H1 (cell line): Measurements from ENCODE around the gene USHBP1. TPM values are rescaled to one million over a fixed set of nuclear protein-coding genes. Genes with fewer than 3 reads are reported as not detected.

Source experiments
- CTCF ChIA-PET: fragments of 300-600 bp; sonication (Branson Sonifier 250); formaldehyde crosslinking; loops from one replicate; lab custom pipeline; 2021; ENCODE audit not compliant: partially characterized antibody; lab: Charles Lee
- POLR2A ChIA-PET: fragments of 300-600 bp; sonication (Branson Sonifier 250); formaldehyde crosslinking; loops from one replicate; lab custom pipeline; 2021; ENCODE audit warnings: inconsistent platforms; ENCODE audit not compliant: partially characterized antibody; lab: Charles Lee
- DNase-seq, 2 experiments: peaks; one replicate each; pipeline versions ENCODE4 v3.0.0 to v3.0.0-alpha.2; 2010 to 2022; ENCODE audit warnings: low spot score in 2 of 2, low read depth in 1 of 2, mixed read lengths in 1 of 2
- FAIRE-seq: peaks from 2 replicates; lab custom pipeline; 2011; peaks lifted over from hg19 to GRCh38; lab: Jason Lieb, UNC
- H2AFZ ChIP-seq: 2 replicates; pipeline ENCODE4 v1.8.1; 2012; ENCODE audit warnings: low read length, inconsistent platforms
- H2AK5ac ChIP-seq: 2 replicates; pipeline ENCODE4 v1.6.1; 2013; ENCODE audit warnings: low read depth, low read length
- H2BK120ac ChIP-seq: replicated peaks from 2 replicates; pipeline ENCODE3; 2013; ENCODE audit warnings: low read depth, low read length, inconsistent platforms
- H2BK12ac ChIP-seq: 2 replicates; pipeline ENCODE4 v1.6.1; 2013; ENCODE audit warnings: low read depth, low read length
- H2BK15ac ChIP-seq: 2 replicates; pipeline ENCODE4 v1.6.1; 2013; ENCODE audit warnings: low read length
- H2BK20ac ChIP-seq: 2 replicates; pipeline ENCODE4 v1.6.1; 2013; ENCODE audit warnings: low read length
- H2BK5ac ChIP-seq: 2 replicates; pipeline ENCODE4 v1.6.1; 2013; ENCODE audit warnings: low read depth, low read length
- H3K14ac ChIP-seq: 2 replicates; pipeline ENCODE4 v1.6.1; 2013; ENCODE audit warnings: inconsistent platforms; ENCODE audit not compliant: insufficient read length
- H3K18ac ChIP-seq: 2 replicates; pipeline ENCODE4 v1.6.1; 2013; ENCODE audit warnings: low read length; ENCODE audit errors: extremely low read depth
- H3K23ac ChIP-seq: 2 replicates; pipeline ENCODE4 v1.6.1; 2013; ENCODE audit warnings: inconsistent platforms; ENCODE audit not compliant: insufficient read length
- H3K23me2 ChIP-seq: 2 replicates; pipeline ENCODE4 v1.6.1; 2013; ENCODE audit warnings: low read depth, low read length
- H3K27ac ChIP-seq: 2 replicates; pipeline ENCODE4 v1.6.1; 2011; ENCODE audit warnings: low read depth, low read length, inconsistent platforms
- H3K27me3 ChIP-seq, 4 experiments: replicated peaks in 1 of 4; 1 replicate in 1 of 4; 2 replicates in 3 of 4; pipeline versions ENCODE4 v1.6.1 to v1.8.1; 2011 to 2013; ENCODE audit warnings: low read length in 3 of 4, mild to moderate bottlenecking in 3 of 4, inconsistent platforms in 2 of 4, mixed read lengths in 2 of 4, moderate library complexity in 1 of 4; ENCODE audit not compliant: control insufficient read depth in 3 of 4, insufficient read depth in 3 of 4; ENCODE audit errors: extremely low read depth in 1 of 4
- H3K36me3 ChIP-seq, 4 experiments: 2 replicates each; pipeline versions ENCODE4 v1.6.1 to v1.8.1; 2011 to 2013; ENCODE audit warnings: mild to moderate bottlenecking in 4 of 4, low read length in 3 of 4, moderate library complexity in 2 of 4, control low read depth in 1 of 4, inconsistent platforms in 1 of 4; ENCODE audit not compliant: insufficient read depth in 4 of 4, control insufficient read depth in 2 of 4
- H3K4ac ChIP-seq: replicated peaks from 2 replicates; pipeline ENCODE3; 2013; ENCODE audit warnings: low read length, low read depth, mixed read lengths, inconsistent platforms; ENCODE audit not compliant: insufficient read length
- H3K4me1 ChIP-seq, 4 experiments: replicated peaks in 1 of 4; 1 replicate in 1 of 4; 2 replicates in 3 of 4; pipeline versions ENCODE4 v1.6.1 to v1.8.1; 2011 to 2013; ENCODE audit warnings: low read length in 3 of 4, inconsistent platforms in 2 of 4, mixed read lengths in 1 of 4; ENCODE audit not compliant: insufficient read depth in 4 of 4, control insufficient read depth in 3 of 4
- H3K4me2 ChIP-seq, 2 experiments: 2 replicates each; pipeline versions ENCODE4 v1.6.1 to v1.8.1; 2011 to 2013; ENCODE audit warnings: low read depth in 2 of 2, low read length in 2 of 2, control low read depth in 1 of 2, inconsistent platforms in 1 of 2, mild to moderate bottlenecking in 1 of 2; ENCODE audit not compliant: insufficient read depth in 1 of 2
- H3K4me3 ChIP-seq, 4 experiments: fragments of 200-600, 300-600 bp in 1 of 4; sonication (generic), shearing (Covaris generic), sonication (Bioruptor Twin) in 1 of 4; 2 replicates each; pipeline versions ENCODE4 v1.5.1 to v1.8.1; 2011 to 2016; ENCODE audit warnings: low read length in 4 of 4, low read depth in 3 of 4, control low read depth in 2 of 4, inconsistent platforms in 2 of 4, mild to moderate bottlenecking in 2 of 4, mixed read lengths in 1 of 4, moderate library complexity in 1 of 4; ENCODE audit not compliant: insufficient read depth in 2 of 4; ENCODE audit errors: extremely low read depth in 1 of 4
- H3K56ac ChIP-seq: replicated peaks from 2 replicates; pipeline ENCODE3; 2013; ENCODE audit warnings: low read depth, mild to moderate bottlenecking, mixed read lengths, low read length, inconsistent platforms; ENCODE audit not compliant: insufficient read length
- H3K79me1 ChIP-seq: 2 replicates; pipeline ENCODE4 v1.6.1; 2013; ENCODE audit warnings: low read depth, low read length, control low read depth
- H3K79me2 ChIP-seq, 2 experiments: 2 replicates each; pipeline versions ENCODE4 v1.6.1 to v1.8.1; 2012 to 2013; ENCODE audit warnings: low read length in 2 of 2, mild to moderate bottlenecking in 2 of 2, inconsistent platforms in 1 of 2; ENCODE audit not compliant: insufficient read depth in 2 of 2, control insufficient read depth in 1 of 2
- H3K9ac ChIP-seq, 4 experiments: replicated peaks in 1 of 4; 1 replicate in 1 of 4; 2 replicates in 3 of 4; pipeline versions ENCODE4 v1.6.1 to v1.8.1; 2011 to 2013; ENCODE audit warnings: low read depth in 3 of 4, low read length in 3 of 4, control low read depth in 2 of 4, mild to moderate bottlenecking in 2 of 4, moderate library complexity in 2 of 4, inconsistent platforms in 1 of 4; ENCODE audit errors: extremely low read depth in 1 of 4
- H3K9me3 ChIP-seq, 2 experiments: 2 replicates each; pipeline versions ENCODE4 v1.6.1 to v1.8.1; 2012 to 2013; ENCODE audit warnings: mild to moderate bottlenecking in 2 of 2, moderate library complexity in 2 of 2, control low read depth in 1 of 2, inconsistent platforms in 1 of 2, low read depth in 1 of 2, low read length in 1 of 2, mixed read lengths in 1 of 2; ENCODE audit not compliant: insufficient read depth in 2 of 2
- H4K20me1 ChIP-seq, 2 experiments: replicated peaks in 1 of 2; 2 replicates each; pipeline versions ENCODE3 to v1.8.1; 2011 to 2013; ENCODE audit warnings: inconsistent platforms in 2 of 2, low read length in 2 of 2, mild to moderate bottlenecking in 1 of 2; ENCODE audit not compliant: insufficient read depth in 2 of 2, control insufficient read depth in 1 of 2
- H4K5ac ChIP-seq: 2 replicates; pipeline ENCODE4 v1.6.1; 2013; ENCODE audit warnings: low read length, low read depth, mixed read lengths, inconsistent platforms; ENCODE audit not compliant: insufficient read length
- H4K8ac ChIP-seq: 2 replicates; pipeline ENCODE4 v1.8.0; 2013; ENCODE audit warnings: mild to moderate bottlenecking, moderate library complexity, low read length, inconsistent platforms; ENCODE audit not compliant: insufficient read depth; ENCODE audit errors: extremely low read depth
- H4K91ac ChIP-seq: replicated peaks from 2 replicates; pipeline ENCODE3; 2013; ENCODE audit warnings: low read length, mixed read lengths, inconsistent platforms; ENCODE audit not compliant: insufficient read length
- CHD2 ChIP-seq: IDR thresholded peaks from 2 replicates; pipeline ENCODE4 v1.6.1; 2012; ENCODE audit warnings: low read length, improper control_type of control experiment
- EZH2 ChIP-seq: fragments of 200-600 bp; sonication (generic); IDR thresholded peaks from 2 replicates; pipeline ENCODE4 v1.7.1; 2012; ENCODE audit warnings: low read depth, mild to moderate bottlenecking, moderate library complexity, low read length, inconsistent platforms; ENCODE audit not compliant: severe bottlenecking
- GABPA ChIP-seq: IDR thresholded peaks from 2 replicates; pipeline ENCODE4 v1.6.1; 2011; ENCODE audit warnings: mild to moderate bottlenecking, low read length, moderate library complexity, borderline replicate concordance; ENCODE audit not compliant: insufficient read depth
- JUND ChIP-seq: IDR thresholded peaks from 2 replicates; pipeline ENCODE4 v1.6.1; 2011; ENCODE audit warnings: mild to moderate bottlenecking, improper control_type of control experiment, low read length
- RXRA ChIP-seq: IDR thresholded peaks from 2 replicates; pipeline ENCODE4 v1.6.1; 2011; ENCODE audit warnings: low read depth, mild to moderate bottlenecking, low read length, moderate library complexity; ENCODE audit not compliant: insufficient read depth
- WGBS, 2 experiments: shearing (Covaris generic) in 1 of 2; methylation state at CpG; one replicate each; pipeline versions ENCODE4 v1.1.6 to v1.1.7; 2013 to 2015; ENCODE audit warnings: low lambda C conversion rate in 2 of 2, mixed read lengths in 2 of 2, inconsistent platforms in 1 of 2, low coverage in 1 of 2, missing lambda C conversion rate in 1 of 2; ENCODE audit not compliant: insufficient replicate concordance in 2 of 2, insufficient coverage in 1 of 2, insufficient read length in 1 of 2; ENCODE audit errors: extremely low coverage in 1 of 2, missing lambda C conversion rate in 1 of 2; 5-methylcytosine and 5-hydroxymethylcytosine counted together
- polyA plus RNA-seq, 7 experiments: library from polyadenylated mRNA; depleted of rRNA in 3 of 7; stranded (reverse) in 5 of 7; unstranded in 2 of 7; fragments of >200 nt in 5 of 7; fragments of 200-250 nt in 2 of 7; gene quantifications; 1 replicate in 5 of 7; 2 replicates in 1 of 7; 4 replicates in 1 of 7; pipeline versions ENCODE4 v1.2.1 to v1.2.3, GENCODE V29; 2011 to 2013; ENCODE audit warnings: missing spikeins in 2 of 7, mixed read lengths in 2 of 7
- total RNA-seq: library from RNA; stranded (reverse); fragmentation: NEBNext Ultra II Directional; extraction: Animal tissue kit (Norgen Biotek cat#: 25700); gene quantifications from 2 replicates; pipeline ENCODE4 v1.2.1, GENCODE V29; 2021

USHBP1 gene
- total and polyA plus RNA-seq, 2 of the 8 experiments (the other 6 are each of a cell fraction or from before 2014, with no cell fraction given): 5.0 to 7.5 TPM

DNA sequence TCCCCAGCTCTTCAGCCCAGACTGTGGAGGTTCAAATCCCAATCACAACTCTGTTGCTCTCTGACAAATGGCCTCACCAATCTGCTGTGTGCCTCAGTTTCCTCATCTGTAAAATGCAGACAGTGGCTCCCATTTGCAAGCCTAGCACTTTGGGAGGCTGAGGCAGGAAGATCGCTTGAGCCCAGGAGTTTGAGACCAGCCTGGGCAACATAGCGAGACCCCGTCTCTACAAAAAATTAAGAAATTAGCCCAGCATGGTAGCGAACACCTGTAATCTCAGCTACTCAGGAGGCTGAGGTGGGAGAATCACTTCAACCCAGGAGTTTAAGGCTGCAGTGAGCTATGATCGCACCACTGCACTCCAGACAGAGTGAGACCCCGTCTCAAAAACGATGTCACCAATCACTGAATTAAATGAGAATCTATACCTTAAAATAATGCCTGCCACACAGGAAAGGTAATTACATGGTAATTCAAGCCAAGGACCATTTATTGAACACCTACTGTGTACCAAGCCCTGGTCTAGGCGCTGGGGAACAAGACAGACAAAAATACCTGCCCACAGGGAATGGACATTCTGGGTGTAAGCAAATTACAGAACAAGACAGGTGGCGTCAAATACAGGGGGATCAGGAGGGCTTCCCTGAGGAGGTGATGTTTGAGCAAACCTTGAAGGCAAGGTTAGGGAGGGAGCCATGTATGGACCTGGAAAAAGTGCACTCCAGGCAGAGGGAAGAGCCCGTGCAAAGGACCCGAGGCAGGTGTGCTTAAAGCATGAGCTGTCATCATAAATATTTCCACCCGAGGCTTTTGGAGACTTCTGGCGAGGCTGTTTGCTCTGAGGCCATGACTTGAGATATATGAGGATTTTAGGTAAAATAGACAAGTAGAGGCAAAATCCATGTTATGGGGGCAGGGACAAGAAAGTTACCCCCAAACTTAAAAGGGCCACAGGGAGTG, 26.5 kb downstream of the USHBP1 start:
- Histone ChIP-seq H3K27ac (no peak overlapping the region), H3K36me3 (peaks cover 0 to 21% (median 4%) of the 10 kb centered on the region in 4 experiments; a peak in 5 of 8 replicates), H2BK120ac (no peak overlapping the region), H3K4ac (no peak overlapping the region), H3K23ac (no peak overlapping the region), H2AFZ (no peak overlapping the region), H3K9me3 (no peaks in the 10 kb centered on the region), H4K5ac (no peak overlapping the region), H3K18ac (no peak overlapping the region), H4K20me1 (peaks cover 20 to 21% of the 10 kb centered on the region in 2 experiments), H3K4me1 (peaks cover 6 to 15% (median 11%) of the 10 kb centered on the region in 4 experiments), H3K79me1 (peaks cover 19% of the 10 kb centered on the region), H3K14ac (no peak overlapping the region), H3K27me3 (no peaks in the 10 kb centered on the region), H3K23me2 (peaks cover 4% of the 10 kb centered on the region; the same call in 1 of the 2 replicates), H4K8ac (no peak overlapping the region), H3K9ac (no peak overlapping the region), H2AK5ac (no peak overlapping the region), H3K4me3 (no peak overlapping the region), H3K56ac (no peak overlapping the region), H3K79me2 (peaks cover 18 to 53% of the 10 kb centered on the region in 2 experiments; a peak in 3 of 4 replicates), H3K4me2 (no peak overlapping the region), H4K91ac (no peak overlapping the region), H2BK20ac (no peak overlapping the region), H2BK5ac (no peak overlapping the region; the same call in 1 of the 2 replicates), H2BK12ac (no peak overlapping the region; the same call in 1 of the 2 replicates), H2BK15ac (no peak overlapping the region)
- no peak for TF ChIP-seq RXRA
- no peak for TF ChIP-seq EZH2
- no peak for TF ChIP-seq CHD2
- no peak for TF ChIP-seq JUND
- TF ChIP-seq GABPA: no peak
- FAIRE-seq (no peak), DNase-seq (no peak)
- ChIA-PET POLR2A (interaction anchor here (1.0 to 7.4 kb wide), 10 partner anchors 9 to 68 kb away, joined by 3 to 48 read pairs (median 5); partner anchors contain the start of genes ANKLE1, OCEL1, USE1 and USHBP1), CTCF (interaction anchor here (0.6 to 1.6 kb wide), 6 partner anchors 10 to 169 kb away, joined by 3 to 6 read pairs (median 3); no protein-coding TSS in a partner anchor)
- 93% methylated on average over 13 of the region's 13 CpGs; no CpG with 5 or more reads in 1 of the 2 experiments for WGBS, 2 experiments
